Pancreas (tissue), 10 donors: ENCODE measurements around the gene SERINC2. TPM values are rescaled to one million over a fixed set of nuclear protein-coding genes. Genes with fewer than 3 reads are reported as not detected.
A peak's percentile ranks its signal among the peaks of the same experiment; 100 is the strongest.

Experiments
- ATAC-seq, 4 donors: fragments of 200-7000 bp; cut with Tn5 transposase; one replicate each; pipeline versions ENCODE4 v1.8.0 to v1.9.1; 2020; ENCODE audit warnings: mild to moderate bottlenecking in 4 of 4, moderate library complexity in 4 of 4
- DNase-seq, 6 donors: peaks; one replicate each; pipeline ENCODE4 v3.0.0-alpha.2; 2020
- FAIRE-seq: peaks from 2 replicates; lab custom pipeline; 2012; peaks lifted over from hg19 to GRCh38; lab: Jason Lieb, UNC
- H3K27ac ChIP-seq, 4 donors: fragments of 200-600 bp; sonication (generic); 1 replicate in 3 of 4; 2 replicates in 1 of 4; pipeline versions ENCODE4 v1.5.0 to v1.8.0; 2020
- H3K27me3 ChIP-seq, 4 donors: fragments of 200-600 bp; one replicate each; pipeline ENCODE4 v1.8.0; 2021
- H3K36me3 ChIP-seq, 3 donors: fragments of 200-600 bp; sonication (generic) in 1 of 3; one replicate each; pipeline versions ENCODE4 v1.5.0 to v1.8.0; 2020 to 2021
- H3K4me1 ChIP-seq, 3 donors: fragments of 200-600 bp; one replicate each; pipeline ENCODE4 v1.8.0; 2021
- H3K4me3 ChIP-seq, 4 donors: fragments of 200-600 bp; sonication (generic) in 2 of 4; one replicate each; pipeline versions ENCODE4 v1.5.0 to v1.8.0; 2020 to 2021
- H3K9me3 ChIP-seq, 4 donors: fragments of 200-600 bp; one replicate each; pipeline ENCODE4 v1.8.0; 2021
- CTCF ChIP-seq, 4 donors: fragments of 200-600 bp; sonication (generic) in 3 of 4; IDR thresholded peaks; one replicate each; pipeline versions ENCODE4 v1.5.0 to v1.8.0; 2021; ENCODE audit warnings: antibody characterized with exemption in 4 of 4
- WGBS, 2 donors: extraction: QIAGEN DNeasy Blood & Tissue Kit; methylation state at CpG; one replicate each; pipeline ENCODE4 v1.1.7; 2013; 5-methylcytosine and 5-hydroxymethylcytosine counted together
- intact Hi-C, 3 donors: fragments of 100-400 bp; cut with DNase I; formaldehyde crosslinking; loops; one replicate each; pipeline versions ENCODE4 v1.11.1 to v1.14.2; 2022
- polyA plus RNA-seq, 2 donors: library from polyadenylated mRNA; stranded (reverse); fragments of 200-250 nt; gene quantifications; one replicate each; pipeline ENCODE4 v1.2.3, GENCODE V29; 2013
- total RNA-seq, 6 donors: library from RNA; stranded (reverse); fragmentation: NEBNext Ultra II Directional in 4 of 6; extraction: Animal tissue kit (Norgen Biotek cat#: 25700) in 4 of 6; gene quantifications; one replicate each; pipeline versions ENCODE4 v1.2.1 to v1.2.4, GENCODE V29; 2021 to 2023
- donor health status: healthy with polysubstance abuse.
- donor health status: DM: no; HTN: no; CAD: no; lungs with moderate emphysema.
- donor health status: DM: no; HTN: no; CAD: no.
- donor health status: control.
- donor health status: control.
- donor health status: Bipolar disorder and iron deficiency.
- donor health status: DM: yes; HTN: yes; CAD: no.
- donor health status: DM: no; HTN: no; CAD: no.
- donor health status: DM: no; HTN: no; CAD: no.
- donor health status: DM: yes; HTN: yes; CAD: no.

Gene SERINC2
- total and polyA plus RNA-seq, 8 donors = 8.8 to 38.9 (median 19.7) TPM

GRCh38 chr1:31410871-31411270 lies 2.1 kb upstream of the SERINC2 start:
- DNase-seq (no peak), FAIRE-seq (no peak), ATAC-seq (no peak)
- 71 to 79% methylated on average over 4 of the region's 4 CpGs for WGBS, 2 donors
- Histone ChIP-seq H3K27me3 (no peaks in the 10 kb centered on the region), H3K27ac (no peak overlapping the region), H3K4me1 (peaks cover 0 to 5% (median 0%) of the 10 kb centered on the region in 3 donors), H3K4me3 (no peak overlapping the region), H3K9me3 (no peaks in the 10 kb centered on the region), H3K36me3 (no peaks in the 10 kb centered on the region)
- intact Hi-C loops = loop anchor here in 2 of 3 donors (10.0 kb wide), 1 partner anchor 226 kb away; no protein-coding TSS in a partner anchor
- TF ChIP-seq CTCF (IDR thresholded peaks at IDR 0.05) = no peak

- TF ChIP-seq CTCF (IDR thresholded peaks at IDR 0.05) = no peak
- no peak for ATAC-seq
- WGBS, 2 donors = 42 to 54% methylated on average over 2 of the region's 2 CpGs
- H3K4me3 ChIP-seq = peak overlapping the region in 1 of 4 donors; percentile 80
- H3K4me1 ChIP-seq = peaks cover 0 to 9% (median 0%) of the 10 kb centered on the region in 3 donors
- DNase-seq = peak in 1 of 6 donors; percentile 21
- H3K9me3 ChIP-seq = no peaks in the 10 kb centered on the region
- no peak for FAIRE-seq
- H3K36me3 ChIP-seq = no peaks in the 10 kb centered on the region
- no peaks in the 10 kb centered on the region for H3K27me3 ChIP-seq
- H3K27ac ChIP-seq = no peak overlapping the region
- intact Hi-C loops = loop anchor here in 2 of 3 donors (10.0 kb wide), 1 partner anchor 227 kb away; no protein-coding TSS in a partner anchor
These were observed 808 bp upstream of the SERINC2 start for GRCh38 chr1:31412205-31412604.

GRCh38 chr1:31413405-31414001 lies 490 bp downstream of the SERINC2 start:
- TF ChIP-seq CTCF (IDR thresholded peaks at IDR 0.05) = no peak
- peak; percentile 70 to 95 (median 86) for DNase-seq
- peaks cover 0 to 9% (median 0%) of the 10 kb centered on the region in 3 donors for H3K4me1 ChIP-seq
- WGBS, 2 donors = 0 to 1% methylated on average over 44 to 54 of the region's 54 CpGs
- FAIRE-seq = no peak
- peak overlapping the region; percentile 80 to 90 (median 84) for H3K4me3 ChIP-seq
- intact Hi-C loops = loop anchor here in 2 of 3 donors (10.0 kb wide), 1 partner anchor 229 kb away; no protein-coding TSS in a partner anchor
- H3K27ac ChIP-seq = peak overlapping the region; percentile 68 to 83 (median 82)
- no peaks in the 10 kb centered on the region for H3K9me3 ChIP-seq
- no peaks in the 10 kb centered on the region for H3K36me3 ChIP-seq
- no peaks in the 10 kb centered on the region for H3K27me3 ChIP-seq
- peak; percentile 74 to 85 (median 76) for ATAC-seq

GRCh38 chr1:31414980-31415370 lies 2.0 kb downstream of the SERINC2 start:
- ATAC-seq (no peak), FAIRE-seq (no peak), DNase-seq (no peak)
- Histone ChIP-seq H3K36me3 (no peaks in the 10 kb centered on the region), H3K9me3 (no peaks in the 10 kb centered on the region), H3K27me3 (no peaks in the 10 kb centered on the region), H3K4me1 (peaks cover 0 to 9% (median 0%) of the 10 kb centered on the region in 3 donors), H3K27ac (peak overlapping the region in 2 of 4 donors; percentile 23 to 33), H3K4me3 (no peak overlapping the region)
- no peak for TF ChIP-seq CTCF (IDR thresholded peaks at IDR 0.05)
- WGBS, 2 donors = 89 to 95% methylated on average over 4 of the region's 4 CpGs
- intact Hi-C loops = loop anchor here in 2 of 3 donors (10.0 kb wide), 1 partner anchor 230 kb away; no protein-coding TSS in a partner anchor

GRCh38 chr1:31415658-31416057 lies 2.6 kb downstream of the SERINC2 start:
- 93 to 100% methylated on average over 2 of the region's 2 CpGs for WGBS, 2 donors
- ATAC-seq (no peak), FAIRE-seq (no peak), DNase-seq (no peak)
- no peaks in the 10 kb centered on the region for H3K9me3 ChIP-seq
- H3K27me3 ChIP-seq = no peaks in the 10 kb centered on the region
- H3K36me3 ChIP-seq = no peaks in the 10 kb centered on the region
- TF ChIP-seq CTCF (IDR thresholded peaks at IDR 0.05) = no peak
- intact Hi-C loops = loop anchor here in 2 of 3 donors (10.0 kb wide), 1 partner anchor 231 kb away; no protein-coding TSS in a partner anchor
- peaks cover 0 to 9% (median 0%) of the 10 kb centered on the region in 3 donors for H3K4me1 ChIP-seq
- H3K4me3 ChIP-seq = no peak overlapping the region
- peak overlapping the region in 1 of 4 donors; percentile 5 for H3K27ac ChIP-seq
